GM18907 (cell line): Measurements from ENCODE around the gene TCP11.

Source experiments
- ATAC-seq: cut with Tn5 transposase; IDR thresholded peaks from one replicate; pipeline ENCODE4 v1.9.1; 2021; ENCODE audit warnings: mild to moderate bottlenecking, moderate library complexity; ENCODE audit not compliant: unreplicated experiment

The TCP11 gene

GRCh38 chr6:35173427-35174087 lies 32.4 kb upstream of the TCP11 start:
- ATAC-seq, result no peak

GRCh38 chr6:35173044-35173426 lies 31.9 kb upstream of the TCP11 start:
- ATAC-seq, result no peak

GRCh38 chr6:35170891-35171290 lies 29.8 kb upstream of the TCP11 start:
- no peak for ATAC-seq

GRCh38 chr6:35170166-35170565 lies 29.0 kb upstream of the TCP11 start:
- ATAC-seq, result no peak

DNA sequence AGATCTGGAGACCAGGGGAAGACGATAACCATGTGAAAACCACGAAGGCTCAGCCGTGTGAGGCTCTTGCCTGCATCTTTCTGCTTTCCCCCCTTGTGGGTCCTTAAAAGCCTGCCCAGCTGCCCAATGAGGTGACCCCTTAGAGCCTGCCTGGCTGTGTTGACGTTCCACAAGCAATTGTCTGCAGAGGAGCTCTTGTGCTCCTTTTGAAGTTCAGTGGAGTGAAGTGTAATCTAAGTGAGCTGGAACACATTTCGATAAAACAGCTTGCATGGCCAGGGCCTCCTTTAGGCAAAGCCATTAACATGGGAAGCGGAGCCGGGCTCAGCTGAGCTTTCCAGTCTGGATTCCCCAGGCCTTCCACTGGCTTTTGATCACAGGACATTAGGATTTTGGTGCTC lies 27.3 kb upstream of the TCP11 start:
- no peak for ATAC-seq

GRCh38 chr6:35167505-35167904 lies 26.4 kb upstream of the TCP11 start:
- no peak for ATAC-seq

DNA sequence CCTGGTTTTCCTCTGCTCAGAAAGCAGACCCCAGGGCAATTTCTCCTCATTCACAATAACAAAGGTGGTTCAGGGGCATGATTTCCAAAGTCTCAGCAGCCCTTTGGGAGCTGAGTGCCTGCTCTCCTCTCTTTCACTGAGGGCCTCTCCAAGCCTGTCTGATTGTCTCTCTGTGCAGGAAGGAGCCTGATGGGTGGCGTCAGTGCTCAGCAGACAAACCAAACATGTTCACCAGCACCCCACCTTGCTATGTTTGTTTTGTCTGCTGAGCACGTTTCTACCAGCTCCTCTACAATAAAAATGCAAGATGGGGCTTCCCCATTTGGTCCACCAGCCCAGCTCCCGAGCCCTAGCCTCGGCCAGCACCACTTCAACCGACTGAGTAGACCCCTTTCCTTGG lies 25.4 kb upstream of the TCP11 start:
- ATAC-seq, result no peak

DNA sequence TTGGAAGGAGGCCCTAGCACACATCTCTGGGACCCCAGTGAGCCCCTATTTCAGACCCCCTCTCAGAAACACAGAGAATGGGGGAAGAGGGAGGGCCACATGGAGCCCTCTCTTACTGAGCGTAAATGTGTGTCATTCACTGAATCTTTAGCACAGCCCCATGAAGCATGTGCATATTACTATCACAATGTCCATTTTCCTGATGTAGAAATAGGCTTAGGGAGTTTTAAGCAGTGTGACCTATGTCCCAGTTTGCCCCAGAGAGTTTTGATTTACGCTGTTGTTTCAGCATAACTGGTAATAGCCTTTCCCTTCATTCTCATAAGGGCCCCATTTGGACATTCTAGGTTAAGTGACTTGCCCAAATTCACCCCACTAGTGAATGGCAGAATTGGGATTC lies 25.0 kb upstream of the TCP11 start:
- no peak for ATAC-seq

DNA sequence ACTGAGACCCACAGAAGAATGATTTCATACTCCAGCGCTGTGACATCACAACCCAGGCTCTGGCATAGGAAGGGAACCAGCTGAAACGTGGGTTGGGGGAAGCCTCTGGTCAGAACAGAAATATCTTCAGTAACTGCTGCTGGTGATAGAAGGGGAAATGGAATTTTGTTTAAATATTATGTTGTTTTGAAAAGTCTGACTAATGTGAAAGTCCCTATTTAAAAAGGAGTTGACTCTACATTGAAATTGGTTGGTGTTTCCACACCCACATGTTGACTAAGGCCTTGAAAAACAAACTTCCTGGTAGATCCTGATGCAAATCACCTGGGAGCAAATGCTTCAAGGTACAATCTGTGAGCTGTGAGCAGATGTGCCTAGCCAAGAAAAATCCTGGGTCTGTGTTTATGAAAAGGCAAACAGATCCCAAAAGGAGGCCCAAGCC lies 24.5 kb upstream of the TCP11 start:
- no peak for ATAC-seq

DNA sequence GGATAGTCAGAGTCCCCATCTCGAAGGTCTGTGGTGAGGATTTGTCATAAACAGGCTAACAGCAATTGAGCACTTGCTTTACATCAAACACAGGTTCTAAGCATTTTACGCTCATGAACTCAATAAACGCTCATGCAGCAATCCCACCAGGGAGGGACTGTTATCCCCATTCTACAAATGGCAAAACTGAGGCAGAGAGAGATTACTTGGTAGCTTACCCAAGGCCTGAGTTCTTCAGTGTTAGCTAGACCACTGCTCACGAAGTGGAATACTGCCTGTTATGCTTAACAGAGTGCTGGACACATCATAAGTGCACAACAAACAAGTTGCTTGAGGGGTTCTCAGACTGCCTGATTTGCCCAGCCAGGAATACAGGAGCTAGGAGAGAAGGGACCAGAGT lies 23.7 kb upstream of the TCP11 start:
- ATAC-seq, result no peak

- ATAC-seq, result no peak
Observed at GRCh38 chr6:35164277-35164676, 23.1 kb upstream of the TCP11 start.

DNA sequence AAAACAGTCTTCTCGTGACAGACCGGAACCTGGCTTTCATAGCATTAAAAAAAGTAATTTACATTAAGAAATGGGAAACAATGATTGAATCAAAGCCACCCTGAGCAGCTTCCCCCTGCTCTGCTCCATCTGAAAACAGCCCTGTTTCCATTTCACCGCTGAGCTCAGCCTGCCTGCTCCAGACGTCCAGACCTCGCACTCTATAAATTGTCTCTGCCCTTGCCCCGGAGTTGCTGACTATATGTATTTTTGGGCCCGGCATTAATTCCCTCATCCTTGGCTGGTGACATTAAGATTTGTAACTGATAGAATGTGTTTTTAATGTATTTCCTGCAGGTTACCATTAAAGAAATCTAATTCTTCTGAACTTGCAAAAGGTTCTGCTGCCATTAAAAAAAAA lies 22.7 kb upstream of the TCP11 start:
- no peak for ATAC-seq

- no peak for ATAC-seq
Observed at GRCh38 chr6:35161776-35162607, 20.9 kb upstream of the TCP11 start.

DNA sequence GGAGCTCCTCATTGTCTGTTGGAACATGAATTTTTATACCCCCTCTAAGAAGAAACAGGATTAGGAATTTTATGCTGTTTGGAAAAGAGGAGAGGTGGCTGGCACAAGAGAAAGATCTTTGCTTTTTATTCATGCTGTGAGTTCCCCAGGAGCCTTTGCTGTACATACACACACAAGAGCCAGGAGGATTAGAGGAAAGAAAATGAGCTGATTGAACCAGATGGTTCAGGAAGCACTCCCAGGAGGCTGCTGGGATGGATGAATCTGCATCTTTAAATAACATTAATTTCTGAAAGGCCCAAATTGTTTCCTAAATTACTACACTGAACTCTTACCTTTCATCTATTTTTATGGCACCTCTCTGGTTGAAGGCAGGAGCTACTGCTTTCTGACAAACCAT lies 20.1 kb upstream of the TCP11 start:
- ATAC-seq, result no peak

- no peak for ATAC-seq
Observed at GRCh38 chr6:35160642-35161041, 19.5 kb upstream of the TCP11 start.

DNA sequence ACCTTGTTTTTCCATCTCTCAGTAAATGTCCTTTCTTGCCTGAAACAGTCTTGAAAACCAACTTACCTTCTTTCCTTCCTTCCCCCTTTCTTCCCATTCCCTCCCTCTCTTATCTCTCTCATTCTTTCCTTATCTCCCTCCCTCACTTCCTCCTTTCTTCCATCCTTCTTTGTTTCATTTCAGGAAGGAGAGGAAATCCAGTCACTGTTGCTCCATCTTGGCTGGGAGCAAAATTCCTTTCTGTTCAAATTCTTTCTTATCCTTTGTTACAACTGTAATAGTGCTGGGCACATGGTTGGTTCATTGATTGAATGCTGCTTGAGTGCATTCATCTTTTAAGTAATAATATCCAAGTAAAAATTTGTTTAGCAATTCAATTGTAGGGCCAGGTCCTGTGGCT lies 17.4 kb upstream of the TCP11 start:
- no peak for ATAC-seq

GRCh38 chr6:35154947-35155346 lies 13.8 kb upstream of the TCP11 start:
- no peak for ATAC-seq

GRCh38 chr6:35154262-35154661 lies 13.1 kb upstream of the TCP11 start:
- no peak for ATAC-seq

DNA sequence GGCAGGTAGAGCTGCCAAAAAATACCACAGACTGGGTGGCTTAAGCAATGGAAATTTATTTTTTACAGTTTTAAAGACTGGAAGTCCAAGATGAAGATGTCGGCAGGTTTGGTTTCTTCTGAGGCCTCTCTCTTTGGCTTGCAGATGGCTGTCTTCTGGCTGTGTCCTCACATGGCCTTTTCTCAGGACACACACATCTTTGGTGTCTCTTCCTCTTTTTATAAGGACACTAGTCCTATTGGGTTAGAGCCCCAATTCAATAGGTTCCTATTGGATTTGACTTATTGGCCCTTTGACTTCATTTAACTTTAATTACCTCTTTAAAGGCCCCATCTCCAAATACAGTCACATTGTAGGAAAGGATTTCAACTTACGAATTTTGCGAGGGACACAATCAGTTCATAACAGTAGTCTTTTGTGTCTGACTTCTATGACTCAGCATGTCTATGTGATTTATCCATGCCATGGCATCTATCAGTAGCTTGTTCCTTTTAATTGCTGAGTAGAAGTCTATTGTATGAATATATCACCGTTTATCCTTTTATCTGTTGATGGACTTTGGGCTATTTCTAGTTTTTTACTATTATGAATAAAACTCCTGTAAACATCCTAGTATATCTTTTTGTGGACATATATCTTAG lies 11.0 kb upstream of the TCP11 start:
- ATAC-seq, result no peak

DNA sequence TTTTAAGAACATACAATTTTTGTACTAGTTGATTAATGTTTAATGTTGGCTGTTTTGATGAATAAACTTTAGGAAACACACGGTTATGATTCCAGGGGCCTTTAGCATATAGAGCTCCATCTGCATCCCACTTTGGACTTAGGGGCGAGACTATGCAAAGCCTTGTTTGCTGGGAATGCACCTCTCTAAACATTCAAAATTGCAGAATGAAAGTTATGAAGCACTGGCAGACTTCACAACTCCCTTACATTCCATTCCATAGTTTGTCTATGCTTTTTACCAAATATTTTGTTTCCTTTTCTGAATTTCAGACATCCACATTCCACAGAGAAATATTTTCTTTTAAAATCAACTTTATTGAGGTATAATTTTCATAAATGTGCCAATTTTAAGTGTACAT lies 10.3 kb upstream of the TCP11 start:
- ATAC-seq, result no peak

- no peak for ATAC-seq
Observed at GRCh38 chr6:35149891-35150566, 8.9 kb upstream of the TCP11 start.
